NCI-H187 treated with DMSO at 0.1 percent for 48 hours (cell line): Measurements from ENCODE around the gene DPY30.

Experiments used
- DNase-seq: peaks from one replicate; lab custom pipeline; 2025; lab: John Stamatoyannopoulos, UW

DPY30 gene

GRCh38 chr2:32009516-32010256 is 29.9 kb downstream of the DPY30 start:
- DNase-seq, result no peak

GRCh38 chr2:32008805-32009515 is 30.6 kb downstream of the DPY30 start:
- no peak for DNase-seq

- no peak for DNase-seq
Measured at GRCh38 chr2:32007121-32007391, 32.5 kb downstream of the DPY30 start.

- no peak for DNase-seq
Measured at GRCh38 chr2:32005371-32005976, 34.1 kb downstream of the DPY30 start.

- no peak for DNase-seq
Measured at GRCh38 chr2:32003791-32004190, 35.8 kb downstream of the DPY30 start.

- DNase-seq, result no peak
Measured at GRCh38 chr2:32002406-32002805, 37.2 kb downstream of the DPY30 start.

GRCh38 chr2:31999438-31999837 is 40.2 kb downstream of the DPY30 start:
- no peak for DNase-seq

- DNase-seq, result no peak
Measured at GRCh38 chr2:31998731-31999383, 40.7 kb downstream of the DPY30 start.

- DNase-seq, result no peak
Measured at GRCh38 chr2:31997653-31998052, 42.0 kb downstream of the DPY30 start.

GRCh38 chr2:31996571-31997150 is 42.9 kb downstream of the DPY30 start:
- no peak for DNase-seq

GRCh38 chr2:31992934-31993333 is 46.7 kb downstream of the DPY30 start:
- no peak for DNase-seq

- DNase-seq, result no peak
Measured at GRCh38 chr2:31992025-31992579, 47.5 kb downstream of the DPY30 start.

GRCh38 chr2:31989946-31990345 is 49.7 kb downstream of the DPY30 start:
- DNase-seq, result no peak

GRCh38 chr2:31987454-31988220 is 52.0 kb downstream of the DPY30 start:
- DNase-seq, result no peak

- DNase-seq, result no peak
Measured at GRCh38 chr2:31986906-31987305, 52.7 kb downstream of the DPY30 start.

- DNase-seq, result no peak
Measured at GRCh38 chr2:31983762-31984467, 55.7 kb downstream of the DPY30 start.

GRCh38 chr2:31980674-31981356 is 58.8 kb downstream of the DPY30 start:
- no peak for DNase-seq

- no peak for DNase-seq
Measured at GRCh38 chr2:31979956-31980355, 59.6 kb downstream of the DPY30 start.

- no peak for DNase-seq
Measured at GRCh38 chr2:31979018-31979417, 60.6 kb downstream of the DPY30 start.

GRCh38 chr2:31978436-31978835 is 61.2 kb downstream of the DPY30 start:
- DNase-seq, result no peak
